KMS-11 (cell line): Measurements from ENCODE around the gene EVI5.

Experiments used
- H2AFZ ChIP-seq: fragments of 200-600 bp; sonication (generic); 2 replicates; pipeline ENCODE4 v1.6.1; 2016; ENCODE audit warnings: antibody characterized with exemption, mixed run types, low read depth
- H3K27ac ChIP-seq: fragments of 200-600 bp; sonication (generic); 2 replicates; pipeline ENCODE4 v1.6.1; 2016; ENCODE audit warnings: mild to moderate bottlenecking, mixed run types
- H3K27me3 ChIP-seq: fragments of 200-600 bp; sonication (generic); 2 replicates; pipeline ENCODE4 v1.6.1; 2017; ENCODE audit warnings: mild to moderate bottlenecking, low read depth, mixed run types, moderate library complexity; ENCODE audit not compliant: insufficient read depth
- H3K36me3 ChIP-seq: fragments of 200-600 bp; sonication (generic); 2 replicates; pipeline ENCODE4 v1.6.1; 2017; ENCODE audit warnings: mild to moderate bottlenecking, mixed run types; ENCODE audit not compliant: insufficient read depth
- H3K4me1 ChIP-seq: fragments of 200-600 bp; sonication (generic); 2 replicates; pipeline ENCODE4 v1.6.1; 2016; ENCODE audit warnings: mild to moderate bottlenecking, low read depth, mixed run types; ENCODE audit not compliant: poor library complexity, severe bottlenecking
- H3K4me2 ChIP-seq: fragments of 200-600 bp; sonication (generic); 2 replicates; pipeline ENCODE4 v1.7.0; 2016; ENCODE audit warnings: mild to moderate bottlenecking, mixed run types
- H3K4me3 ChIP-seq: fragments of 200-600 bp; sonication (generic); IDR thresholded peaks from 2 replicates; pipeline ENCODE4 v1.6.1; 2017; ENCODE audit warnings: low read depth, low read length, mixed read lengths; ENCODE audit not compliant: insufficient read depth
- H3K79me2 ChIP-seq: fragments of 200-600 bp; sonication (generic); 2 replicates; pipeline ENCODE4 v1.6.1; 2016; ENCODE audit warnings: low read depth, mixed run types; ENCODE audit not compliant: insufficient read depth
- H3K9ac ChIP-seq: fragments of 200-600 bp; sonication (generic); 2 replicates; pipeline ENCODE4 v1.6.1; 2016; ENCODE audit warnings: mild to moderate bottlenecking, mixed run types
- H4K20me1 ChIP-seq: fragments of 200-600 bp; sonication (generic); 2 replicates; pipeline ENCODE4 v1.6.1; 2016; ENCODE audit warnings: mild to moderate bottlenecking, mixed run types; ENCODE audit not compliant: insufficient read depth
- CTCF ChIP-seq: fragments of 200-600 bp; sonication (generic); conservative IDR thresholded peaks from 2 replicates; pipeline ENCODE4 v1.6.1; 2017; ENCODE audit warnings: low read depth, mild to moderate bottlenecking, antibody characterized with exemption, low read length, moderate library complexity, mixed read lengths

Gene EVI5

GRCh38 chr1:92473781-92474495 is 311.0 kb downstream of the EVI5 start:
- H3K4me2 ChIP-seq = no peak overlapping the region
- no peak overlapping the region for H3K27ac ChIP-seq
- H3K9ac ChIP-seq = no peak overlapping the region
- no peaks in the 10 kb centered on the region for H3K4me1 ChIP-seq
- H3K4me3 ChIP-seq = no peak overlapping the region
- no peak for TF ChIP-seq CTCF
- no peaks in the 10 kb centered on the region for H4K20me1 ChIP-seq
- no peaks in the 10 kb centered on the region for H3K36me3 ChIP-seq
- no peak overlapping the region for H2AFZ ChIP-seq
- no peaks in the 10 kb centered on the region for H3K79me2 ChIP-seq
- H3K27me3 ChIP-seq = no peaks in the 10 kb centered on the region

- H3K79me2 ChIP-seq = no peaks in the 10 kb centered on the region
- H3K27ac ChIP-seq = no peak overlapping the region
- no peak overlapping the region for H3K9ac ChIP-seq
- H3K4me3 ChIP-seq = no peak overlapping the region
- no peaks in the 10 kb centered on the region for H3K27me3 ChIP-seq
- no peaks in the 10 kb centered on the region for H3K4me1 ChIP-seq
- no peak overlapping the region for H3K4me2 ChIP-seq
- H2AFZ ChIP-seq = no peak overlapping the region
- TF ChIP-seq CTCF = no peak
- no peaks in the 10 kb centered on the region for H3K36me3 ChIP-seq
- no peaks in the 10 kb centered on the region for H4K20me1 ChIP-seq
These were observed 314.7 kb downstream of the EVI5 start for GRCh38 chr1:92470216-92470615.

- Histone ChIP-seq H3K36me3 (no peaks in the 10 kb centered on the region), H3K27ac (no peak overlapping the region), H3K4me1 (peaks cover 14% of the 10 kb centered on the region), H2AFZ (no peak overlapping the region), H3K4me2 (no peak overlapping the region), H3K4me3 (no peak overlapping the region), H3K79me2 (no peaks in the 10 kb centered on the region), H4K20me1 (no peaks in the 10 kb centered on the region), H3K9ac (no peak overlapping the region), H3K27me3 (no peaks in the 10 kb centered on the region)
- TF ChIP-seq CTCF = no peak
These were observed 318.1 kb downstream of the EVI5 start for GRCh38 chr1:92466683-92467352.

DNA sequence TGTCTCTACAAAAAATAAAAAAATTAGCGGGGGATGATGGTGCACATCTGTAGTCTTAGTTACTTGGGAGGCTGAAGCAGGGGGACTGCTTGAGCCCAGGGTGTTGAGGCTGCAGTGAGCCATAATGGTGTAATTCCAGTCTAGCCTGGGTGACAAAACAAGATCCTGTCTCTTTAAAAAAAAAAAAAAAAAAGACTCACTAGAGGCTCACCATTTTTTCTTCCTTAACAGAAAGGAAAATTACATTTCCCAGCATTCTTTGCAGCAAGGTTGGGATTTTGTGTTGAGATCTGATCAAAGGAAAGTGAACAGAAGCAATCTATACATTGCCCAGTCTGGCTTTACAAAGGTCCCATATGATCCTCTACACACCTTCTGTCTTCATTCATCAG is 319.7 kb downstream of the EVI5 start:
- Histone ChIP-seq H4K20me1 (no peaks in the 10 kb centered on the region), H3K36me3 (no peaks in the 10 kb centered on the region), H2AFZ (no peak overlapping the region), H3K4me1 (peaks cover 24% of the 10 kb centered on the region), H3K4me2 (no peak overlapping the region), H3K9ac (no peak overlapping the region), H3K27ac (no peak overlapping the region), H3K4me3 (no peak overlapping the region), H3K79me2 (no peaks in the 10 kb centered on the region), H3K27me3 (no peaks in the 10 kb centered on the region)
- TF ChIP-seq CTCF = no peak
